Measurements from ENCODE around the gene OPTC.
"Not testable (repeated sequence)": the region's sequence is repeated elsewhere in the genome, so short reads cannot be mapped to it uniquely, and the experiment has no call there.

The OPTC gene

GRCh38 chr1:203493901-203494300, at the start of gene OPTC:
TSS of gene OPTC (plus strand) at chr1:203494153. CDS start at chr1:203496006, 1,853 bp downstream.
- DNase-seq = no peak

GRCh38 chr1:203444171-203444576, 49.8 kb upstream of the OPTC start:
- no peak for DNase-seq

GRCh38 chr1:203447151-203447550, 46.8 kb upstream of the OPTC start:
- DNase-seq = no peak

- DNase-seq = not testable (repeated sequence)
These were observed 46.4 kb upstream of the OPTC start for GRCh38 chr1:203447598-203447997.

GRCh38 chr1:203448521-203449061, 45.4 kb upstream of the OPTC start:
- no peak for DNase-seq

GRCh38 chr1:203450001-203450400, 44.0 kb upstream of the OPTC start:
- no peak for DNase-seq

GRCh38 chr1:203450479-203451149, 43.3 kb upstream of the OPTC start:
- no peak for DNase-seq

GRCh38 chr1:203451836-203452784, 41.8 kb upstream of the OPTC start:
- no peak for DNase-seq

GRCh38 chr1:203453016-203453415, 40.9 kb upstream of the OPTC start:
- DNase-seq = no peak

- DNase-seq = no peak
These were observed 40.3 kb upstream of the OPTC start for GRCh38 chr1:203453616-203454015.

- no peak for DNase-seq
These were observed 38.9 kb upstream of the OPTC start for GRCh38 chr1:203454986-203455471.

- no peak for DNase-seq
These were observed 38.2 kb upstream of the OPTC start for GRCh38 chr1:203455706-203456105.

- no peak for DNase-seq
These were observed 37.4 kb upstream of the OPTC start for GRCh38 chr1:203456577-203456976.

GRCh38 chr1:203458078-203458477, 35.9 kb upstream of the OPTC start:
- no peak for DNase-seq

- no peak for DNase-seq
These were observed 34.2 kb upstream of the OPTC start for GRCh38 chr1:203459671-203460201.

- no peak for DNase-seq
These were observed 32.2 kb upstream of the OPTC start for GRCh38 chr1:203461717-203462116.

- no peak for DNase-seq
These were observed 31.8 kb upstream of the OPTC start for GRCh38 chr1:203462143-203462542.

GRCh38 chr1:203462878-203463277, 31.1 kb upstream of the OPTC start:
- no peak for DNase-seq

GRCh38 chr1:203463469-203464062, 30.4 kb upstream of the OPTC start:
- no peak for DNase-seq

- no peak for DNase-seq
These were observed 29.7 kb upstream of the OPTC start for GRCh38 chr1:203464226-203464625.

- no peak for DNase-seq
These were observed 29.2 kb upstream of the OPTC start for GRCh38 chr1:203464743-203465142.

GRCh38 chr1:203465146-203465798, 28.7 kb upstream of the OPTC start:
- no peak for DNase-seq

All from activated CD4-positive, alpha-beta T cell treated with anti-CD3 and anti-CD28 coated beads for 4 hours (primary cell).